ENCODE results near the gene CFAP410.
"Not testable (repeated sequence)": the region's sequence is repeated elsewhere in the genome, so short reads cannot be mapped to it uniquely, and the experiment has no call there.

CFAP410 gene

GRCh38 chr21:44350773-44351481, 11.7 kb upstream of the CFAP410 start:
- no peak for DNase-seq (ENCODE audit: low read depth)

GRCh38 chr21:44349847-44350772, 10.9 kb upstream of the CFAP410 start:
- no peak for DNase-seq (ENCODE audit: low read depth)

GRCh38 chr21:44349416-44349846, 10.2 kb upstream of the CFAP410 start:
- DNase-seq (ENCODE audit: low read depth), result no peak

GRCh38 chr21:44348861-44349260, 9.7 kb upstream of the CFAP410 start:
- no peak for DNase-seq (ENCODE audit: low read depth)

- DNase-seq (ENCODE audit: low read depth), result no peak
Observed at GRCh38 chr21:44347911-44348451, 8.8 kb upstream of the CFAP410 start.

GRCh38 chr21:44345495-44345894, 6.3 kb upstream of the CFAP410 start:
- DNase-seq (ENCODE audit: low read depth), result no peak

GRCh38 chr21:44344541-44345183, 5.5 kb upstream of the CFAP410 start:
- DNase-seq (ENCODE audit: low read depth), result no peak

GRCh38 chr21:44342981-44343380, 3.8 kb upstream of the CFAP410 start:
- DNase-seq (ENCODE audit: low read depth), result not testable (repeated sequence)

GRCh38 chr21:44341726-44342458, 2.7 kb upstream of the CFAP410 start:
- not testable (repeated sequence) for DNase-seq (ENCODE audit: low read depth)

- DNase-seq (ENCODE audit: low read depth), result peak; percentile 45
Observed at GRCh38 chr21:44337941-44338895, 972 bp downstream of the CFAP410 start.

- DNase-seq (ENCODE audit: low read depth), result no peak
Observed at GRCh38 chr21:44337449-44337848, 1.7 kb downstream of the CFAP410 start.

GRCh38 chr21:44335266-44336059, 3.7 kb downstream of the CFAP410 start:
- DNase-seq (ENCODE audit: low read depth), result no peak

GRCh38 chr21:44334329-44335030, 4.7 kb downstream of the CFAP410 start:
- no peak for DNase-seq (ENCODE audit: low read depth)

GRCh38 chr21:44333509-44334328, 5.5 kb downstream of the CFAP410 start:
- no peak for DNase-seq (ENCODE audit: low read depth)

- DNase-seq (ENCODE audit: low read depth), result no peak
Observed at GRCh38 chr21:44332965-44333364, 6.2 kb downstream of the CFAP410 start.

- DNase-seq (ENCODE audit: low read depth), result no peak
Observed at GRCh38 chr21:44332383-44332782, 6.8 kb downstream of the CFAP410 start.

- DNase-seq (ENCODE audit: low read depth), result peak; percentile 12
Observed at GRCh38 chr21:44331650-44332307, 7.4 kb downstream of the CFAP410 start.

- DNase-seq (ENCODE audit: low read depth), result no peak
Observed at GRCh38 chr21:44331209-44331608, 8.0 kb downstream of the CFAP410 start.

Data from iris pigment epithelial cell (primary cell).